ENCODE measurements around the gene OR10H5. TPM values are rescaled to one million over a fixed set of nuclear protein-coding genes. Genes with fewer than 3 reads are reported as not detected.

Gene OR10H5
- total and polyA plus RNA-seq, 2 of the 13 experiments (the other 11 are each of a cell fraction or from before 2014, with no cell fraction given) = not detected

GRCh38 chr19:15787611-15788155, at the start of gene OR10H5 (continued):
- TF ChIP-seq, protein P1, sequence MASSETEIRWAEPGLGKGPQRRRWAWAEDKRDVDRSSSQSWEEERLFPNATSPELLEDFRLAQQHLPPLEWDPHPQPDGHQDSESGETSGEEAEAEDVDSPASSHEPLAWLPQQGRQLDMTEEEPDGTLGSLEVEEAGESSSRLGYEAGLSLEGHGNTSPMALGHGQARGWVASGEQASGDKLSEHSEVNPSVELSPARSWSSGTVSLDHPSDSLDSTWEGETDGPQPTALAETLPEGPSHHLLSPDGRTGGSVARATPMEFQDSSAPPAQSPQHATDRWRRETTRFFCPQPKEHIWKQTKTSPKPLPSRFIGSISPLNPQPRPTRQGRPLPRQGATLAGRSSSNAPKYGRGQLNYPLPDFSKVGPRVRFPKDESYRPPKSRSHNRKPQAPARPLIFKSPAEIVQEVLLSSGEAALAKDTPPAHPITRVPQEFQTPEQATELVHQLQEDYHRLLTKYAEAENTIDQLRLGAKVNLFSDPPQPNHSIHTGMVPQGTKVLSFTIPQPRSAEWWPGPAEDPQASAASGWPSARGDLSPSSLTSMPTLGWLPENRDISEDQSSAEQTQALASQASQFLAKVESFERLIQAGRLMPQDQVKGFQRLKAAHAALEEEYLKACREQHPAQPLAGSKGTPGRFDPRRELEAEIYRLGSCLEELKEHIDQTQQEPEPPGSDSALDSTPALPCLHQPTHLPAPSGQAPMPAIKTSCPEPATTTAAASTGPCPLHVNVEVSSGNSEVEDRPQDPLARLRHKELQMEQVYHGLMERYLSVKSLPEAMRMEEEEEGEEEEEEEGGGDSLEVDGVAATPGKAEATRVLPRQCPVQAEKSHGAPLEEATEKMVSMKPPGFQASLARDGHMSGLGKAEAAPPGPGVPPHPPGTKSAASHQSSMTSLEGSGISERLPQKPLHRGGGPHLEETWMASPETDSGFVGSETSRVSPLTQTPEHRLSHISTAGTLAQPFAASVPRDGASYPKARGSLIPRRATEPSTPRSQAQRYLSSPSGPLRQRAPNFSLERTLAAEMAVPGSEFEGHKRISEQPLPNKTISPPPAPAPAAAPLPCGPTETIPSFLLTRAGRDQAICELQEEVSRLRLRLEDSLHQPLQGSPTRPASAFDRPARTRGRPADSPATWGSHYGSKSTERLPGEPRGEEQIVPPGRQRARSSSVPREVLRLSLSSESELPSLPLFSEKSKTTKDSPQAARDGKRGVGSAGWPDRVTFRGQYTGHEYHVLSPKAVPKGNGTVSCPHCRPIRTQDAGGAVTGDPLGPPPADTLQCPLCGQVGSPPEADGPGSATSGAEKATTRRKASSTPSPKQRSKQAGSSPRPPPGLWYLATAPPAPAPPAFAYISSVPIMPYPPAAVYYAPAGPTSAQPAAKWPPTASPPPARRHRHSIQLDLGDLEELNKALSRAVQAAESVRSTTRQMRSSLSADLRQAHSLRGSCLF (CRISPR knock-in tag; IDR thresholded peaks at IDR 0.05; ENCODE audit: borderline replicate concordance) = no peak
- no peak for TF ChIP-seq ZNF562 (CRISPR knock-in tag; IDR thresholded peaks at IDR 0.05; ENCODE audit: borderline replicate concordance)
- no peak for TF ChIP-seq CEBPG (CRISPR knock-in tag; IDR thresholded peaks at IDR 0.05)
- TF ChIP-seq, protein P2, sequence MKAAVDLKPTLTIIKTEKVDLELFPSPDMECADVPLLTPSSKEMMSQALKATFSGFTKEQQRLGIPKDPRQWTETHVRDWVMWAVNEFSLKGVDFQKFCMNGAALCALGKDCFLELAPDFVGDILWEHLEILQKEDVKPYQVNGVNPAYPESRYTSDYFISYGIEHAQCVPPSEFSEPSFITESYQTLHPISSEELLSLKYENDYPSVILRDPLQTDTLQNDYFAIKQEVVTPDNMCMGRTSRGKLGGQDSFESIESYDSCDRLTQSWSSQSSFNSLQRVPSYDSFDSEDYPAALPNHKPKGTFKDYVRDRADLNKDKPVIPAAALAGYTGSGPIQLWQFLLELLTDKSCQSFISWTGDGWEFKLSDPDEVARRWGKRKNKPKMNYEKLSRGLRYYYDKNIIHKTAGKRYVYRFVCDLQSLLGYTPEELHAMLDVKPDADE (CRISPR knock-in tag; IDR thresholded peaks at IDR 0.05) = no peak
- no peak for TF ChIP-seq MTF1 (CRISPR knock-in tag; IDR thresholded peaks at IDR 0.05)
- TF ChIP-seq DRAP1 (CRISPR knock-in tag; IDR thresholded peaks at IDR 0.05) = no peak
- TF ChIP-seq GPBP1L1 (CRISPR knock-in tag; IDR thresholded peaks at IDR 0.05) = no peak
- TF ChIP-seq ZNF678 (CRISPR knock-in tag; IDR thresholded peaks at IDR 0.05) = no peak
- TF ChIP-seq KLF15 (CRISPR knock-in tag; IDR thresholded peaks at IDR 0.05; ENCODE audit: borderline replicate concordance) = no peak
- TF ChIP-seq ZC3H4 (CRISPR knock-in tag; IDR thresholded peaks at IDR 0.05; ENCODE audit: borderline replicate concordance) = no peak
- no peak for TF ChIP-seq IKZF1 (IDR thresholded peaks at IDR 0.05)
